CD4-positive, alpha-beta T cell treated with Interferon alpha-2 for 1 hour (primary cell): ENCODE results near the gene ZNF275.
A peak's percentile ranks its signal among the peaks of the same experiment; 100 is the strongest.
"Not testable (repeated sequence)": the region's sequence is repeated elsewhere in the genome, so short reads cannot be mapped to it uniquely, and the experiment has no call there.

Experiments
- DNase-seq, 2 donors: peaks; one replicate each; pipeline ENCODE4 v3.0.0-alpha.2; 2020 to 2022

The ZNF275 gene, protein sequence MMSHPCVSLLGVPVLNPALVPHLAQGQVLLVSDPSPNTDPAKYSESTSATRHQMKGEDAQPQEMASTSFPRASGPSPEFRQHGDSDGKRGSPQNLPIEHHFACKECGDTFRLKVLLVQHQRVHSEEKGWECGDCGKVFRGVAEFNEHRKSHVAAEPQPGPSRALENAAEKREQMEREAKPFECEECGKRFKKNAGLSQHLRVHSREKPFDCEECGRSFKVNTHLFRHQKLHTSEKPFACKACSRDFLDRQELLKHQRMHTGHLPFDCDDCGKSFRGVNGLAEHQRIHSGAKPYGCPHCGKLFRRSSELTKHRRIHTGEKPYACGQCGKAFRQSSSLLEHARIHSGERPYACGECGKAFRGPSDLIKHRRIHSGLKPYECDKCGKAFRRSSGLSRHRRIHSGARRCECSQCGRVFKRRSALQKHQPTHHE

DNA sequence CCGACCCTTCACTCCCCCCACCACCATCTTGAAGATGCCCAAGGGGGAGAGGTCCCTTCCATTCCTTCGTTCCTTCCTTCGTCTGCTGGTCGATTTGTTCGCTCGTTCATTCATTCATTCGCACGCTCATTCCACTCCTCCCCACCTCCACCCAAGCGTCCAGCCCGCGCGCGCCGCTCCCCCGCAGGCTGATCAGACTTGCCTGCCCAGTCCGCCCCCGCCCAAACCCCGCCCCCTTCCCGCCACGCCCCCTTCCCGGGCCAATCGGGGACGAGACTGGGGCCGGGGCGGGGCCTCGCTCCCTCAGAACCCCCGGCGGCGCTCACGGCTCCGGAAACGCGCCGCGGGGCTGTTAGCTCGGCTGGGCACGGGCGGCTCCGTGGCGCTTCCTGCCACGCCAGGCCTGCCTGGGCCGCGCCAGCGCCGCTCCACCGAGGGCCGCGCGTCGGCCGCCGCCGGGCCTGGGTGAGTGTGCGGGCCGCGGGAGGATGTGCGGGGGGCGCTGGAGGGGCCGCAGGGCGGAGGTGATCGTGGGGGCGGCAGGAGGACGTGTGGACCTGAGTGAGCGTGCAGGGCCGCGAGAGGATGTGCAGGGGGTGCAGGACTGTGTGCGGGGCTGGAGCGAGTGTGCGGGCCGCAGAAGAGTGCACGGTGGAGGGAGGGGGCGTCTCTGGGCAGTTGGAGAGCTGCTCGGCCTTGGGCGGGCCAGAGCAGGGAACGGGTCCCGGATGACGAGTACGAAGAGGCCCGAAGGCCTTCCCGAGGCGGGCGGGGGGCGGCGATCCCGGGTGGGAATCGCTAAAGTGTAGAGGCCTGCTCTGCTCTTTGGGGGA is at the start of gene ZNF275:
ZNF275 (plus strand) TSS at position 333 of the 833 bp plus-strand sequence. CDS start 2,527 bp downstream, outside the sequence.
- peak; percentile 83 to 88 for DNase-seq

DNA sequence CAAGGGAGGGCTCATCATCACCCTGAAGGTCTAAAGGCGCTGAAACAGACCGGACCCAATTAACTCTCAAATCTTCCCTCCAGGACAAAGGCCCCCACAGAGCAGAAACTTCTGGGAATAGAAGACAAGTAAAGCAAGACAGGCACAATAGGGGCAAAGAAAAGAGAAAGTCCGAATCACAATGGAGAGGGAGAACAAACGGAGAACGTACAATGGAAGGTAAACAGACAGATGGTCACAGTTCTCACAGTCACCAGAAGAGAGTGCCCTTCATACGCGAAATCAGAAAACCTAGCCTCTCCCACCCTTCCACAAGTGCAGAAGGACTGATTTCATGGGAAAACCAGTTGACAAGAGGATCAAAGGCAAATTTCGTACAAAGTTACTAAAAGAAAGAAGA is 48.3 kb upstream of the ZNF275 start:
- DNase-seq: not testable (repeated sequence)

DNA sequence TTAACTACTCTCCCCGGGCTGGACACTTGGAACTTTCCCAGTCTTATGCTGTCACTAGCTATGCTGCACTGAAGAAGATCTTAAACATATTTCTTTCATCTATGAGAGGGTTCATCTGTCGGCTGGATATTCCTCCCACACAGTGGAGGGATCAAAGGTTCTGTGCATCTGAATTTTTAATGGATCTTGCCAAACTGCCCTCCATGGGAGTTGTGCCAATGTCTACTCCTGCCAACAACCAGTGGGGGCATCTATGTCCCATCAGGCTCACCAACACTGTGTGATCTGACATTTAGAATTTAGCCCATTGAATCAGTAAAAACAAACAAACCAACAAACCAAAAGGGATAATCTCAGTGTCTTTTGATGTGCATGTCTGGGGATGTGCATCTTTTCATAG is 45.1 kb upstream of the ZNF275 start:
- DNase-seq: not testable (repeated sequence)

DNA sequence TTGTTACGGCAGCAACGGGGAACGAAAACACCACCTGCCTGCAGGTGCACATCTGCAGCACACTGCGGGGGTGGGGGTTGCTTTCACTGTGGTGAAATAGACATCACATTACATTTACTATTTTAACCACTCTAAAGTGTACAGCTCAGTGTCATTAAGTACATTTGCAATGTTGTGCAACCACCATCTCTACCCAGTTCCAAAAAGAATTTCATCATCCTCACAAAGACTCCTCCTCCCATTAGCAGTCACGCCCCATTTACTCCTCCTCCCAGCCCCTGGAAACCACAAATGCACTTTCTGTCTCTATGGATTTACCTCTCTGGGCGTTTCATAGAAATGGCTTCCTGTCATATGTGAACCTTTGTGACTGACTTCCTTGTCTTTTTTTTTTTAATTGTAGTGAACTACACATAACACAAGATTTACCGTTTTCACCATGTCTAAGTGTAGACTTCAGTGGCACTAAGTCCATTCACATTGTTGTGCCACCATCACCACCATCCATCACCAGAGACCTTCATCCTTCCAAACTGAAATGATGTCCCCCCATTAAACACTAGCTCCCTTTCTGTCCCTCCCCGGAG is 40.4 kb upstream of the ZNF275 start:
- DNase-seq: peak in 1 of 2 donors; percentile 3

DNA sequence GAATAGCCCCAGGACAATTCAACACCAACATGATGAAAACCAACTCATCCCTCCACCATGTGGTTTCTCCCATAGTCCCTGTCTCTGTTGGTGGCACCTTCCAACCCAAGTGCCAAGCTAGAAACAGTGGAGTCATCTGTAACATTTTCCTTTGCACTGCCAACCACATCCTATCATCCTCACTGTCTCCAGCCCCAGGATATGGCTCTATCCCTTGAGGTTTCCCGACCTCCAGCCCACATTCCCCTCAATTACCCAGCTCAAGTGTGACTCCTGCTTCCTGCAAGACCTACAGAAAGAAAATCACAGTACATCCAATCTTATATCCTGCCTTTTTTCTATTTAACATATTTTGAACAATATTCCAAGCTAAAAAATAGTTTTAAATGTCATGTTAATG is 36.6 kb upstream of the ZNF275 start:
- no peak for DNase-seq

DNA sequence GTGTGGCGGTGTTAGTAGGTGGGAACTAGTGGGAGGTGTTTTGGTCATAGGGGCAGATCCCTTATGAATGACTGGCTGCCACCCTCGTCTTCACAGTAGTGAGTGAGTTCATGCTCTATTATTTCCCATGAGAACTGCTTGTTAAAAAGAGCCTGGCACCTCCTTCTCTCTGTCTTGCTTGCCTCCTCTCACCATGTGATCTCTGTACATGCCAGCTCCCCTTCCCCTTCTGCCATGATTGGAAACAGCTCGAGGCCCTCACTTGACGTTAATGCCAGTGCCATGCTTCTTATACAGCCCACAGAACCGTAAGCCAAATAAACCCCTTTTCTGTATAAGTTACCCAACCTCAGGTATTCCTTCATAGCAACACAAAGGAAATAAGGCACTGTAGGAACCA is 34.1 kb upstream of the ZNF275 start:
- no peak for DNase-seq

DNA sequence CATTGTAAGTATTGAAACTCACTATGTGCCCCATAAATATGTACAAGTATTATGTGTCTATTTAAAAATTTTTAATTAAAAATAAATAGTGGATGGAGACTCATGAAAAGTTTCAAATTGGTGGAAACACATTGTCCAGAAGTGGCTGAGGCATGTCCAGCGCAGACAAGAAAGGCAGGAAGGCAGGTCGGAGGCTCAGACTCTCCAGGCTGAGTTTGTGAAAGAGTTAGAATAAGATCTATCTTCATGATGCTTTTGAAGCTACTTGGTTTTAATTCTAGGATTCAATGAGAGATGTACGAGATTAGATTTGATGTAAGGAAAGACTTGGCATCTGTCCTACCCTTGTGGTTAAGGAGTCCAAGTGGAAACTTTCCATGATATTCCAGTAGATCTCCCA is 32.2 kb upstream of the ZNF275 start:
- no peak for DNase-seq

DNA sequence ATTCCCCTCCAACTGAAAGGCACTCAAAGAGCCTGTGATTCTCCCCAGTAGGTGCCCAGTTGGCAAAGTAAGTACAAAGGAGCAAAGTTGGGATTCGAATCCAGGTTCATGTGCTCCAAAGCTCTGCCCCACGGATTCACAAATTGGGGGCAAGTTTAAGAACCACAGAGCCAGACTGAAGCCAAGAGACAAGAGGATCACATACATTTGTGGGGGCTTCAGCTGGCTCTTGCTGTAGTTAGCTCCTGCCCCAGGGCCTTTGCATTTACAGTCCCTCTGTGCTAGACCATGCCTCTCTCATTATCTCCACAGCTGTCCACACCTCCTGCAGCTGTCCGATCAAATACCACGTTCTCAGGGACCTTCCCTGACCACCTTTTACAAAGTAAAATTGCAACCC is 31.2 kb upstream of the ZNF275 start:
- DNase-seq: no peak

DNA sequence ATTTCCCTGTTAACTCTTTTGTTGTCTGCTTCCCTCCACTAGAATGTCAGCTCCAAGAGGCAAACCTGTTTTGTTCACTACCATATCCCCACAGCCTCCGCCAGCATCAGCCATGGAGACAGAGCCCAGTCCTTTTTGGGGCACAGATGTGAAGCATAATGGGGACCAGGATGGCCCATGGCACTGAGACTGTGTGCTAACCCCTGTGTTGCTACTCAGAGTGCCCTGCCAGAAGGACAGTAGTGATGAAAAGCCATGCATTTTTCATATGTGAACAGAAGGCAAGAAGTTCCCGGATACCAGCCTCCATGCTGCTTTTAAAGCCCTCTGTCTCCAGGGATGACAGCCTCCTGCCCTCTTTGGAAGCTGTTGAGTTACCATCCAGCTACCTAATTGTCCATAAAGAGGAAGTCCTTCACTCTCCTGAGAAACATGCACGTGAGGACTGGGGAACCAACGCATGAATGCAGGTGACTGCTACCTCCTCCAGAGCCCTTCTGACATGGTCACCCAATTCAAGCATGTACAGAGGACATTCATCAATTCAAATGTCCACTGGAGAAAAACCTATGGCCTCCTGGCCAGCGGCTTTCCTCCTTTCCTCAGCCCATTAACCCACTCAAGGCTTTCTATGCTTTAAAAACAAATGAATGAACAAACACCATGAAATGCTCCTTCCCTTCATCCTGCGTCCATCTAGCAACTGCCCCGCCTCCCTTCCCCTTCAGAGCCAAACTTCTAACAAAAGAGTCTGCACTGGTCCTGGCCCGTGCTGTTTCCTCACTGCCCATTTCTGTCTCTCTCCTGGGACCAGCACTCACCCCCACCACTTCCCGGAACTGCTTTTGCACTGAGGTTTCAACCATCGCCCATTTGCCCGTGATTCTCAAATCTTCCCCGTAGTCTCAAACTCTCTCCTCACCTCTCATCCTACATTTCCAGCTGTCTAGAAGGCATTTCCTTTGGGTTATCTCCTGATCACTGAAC is 30.4 kb upstream of the ZNF275 start:
- DNase-seq: no peak

DNA sequence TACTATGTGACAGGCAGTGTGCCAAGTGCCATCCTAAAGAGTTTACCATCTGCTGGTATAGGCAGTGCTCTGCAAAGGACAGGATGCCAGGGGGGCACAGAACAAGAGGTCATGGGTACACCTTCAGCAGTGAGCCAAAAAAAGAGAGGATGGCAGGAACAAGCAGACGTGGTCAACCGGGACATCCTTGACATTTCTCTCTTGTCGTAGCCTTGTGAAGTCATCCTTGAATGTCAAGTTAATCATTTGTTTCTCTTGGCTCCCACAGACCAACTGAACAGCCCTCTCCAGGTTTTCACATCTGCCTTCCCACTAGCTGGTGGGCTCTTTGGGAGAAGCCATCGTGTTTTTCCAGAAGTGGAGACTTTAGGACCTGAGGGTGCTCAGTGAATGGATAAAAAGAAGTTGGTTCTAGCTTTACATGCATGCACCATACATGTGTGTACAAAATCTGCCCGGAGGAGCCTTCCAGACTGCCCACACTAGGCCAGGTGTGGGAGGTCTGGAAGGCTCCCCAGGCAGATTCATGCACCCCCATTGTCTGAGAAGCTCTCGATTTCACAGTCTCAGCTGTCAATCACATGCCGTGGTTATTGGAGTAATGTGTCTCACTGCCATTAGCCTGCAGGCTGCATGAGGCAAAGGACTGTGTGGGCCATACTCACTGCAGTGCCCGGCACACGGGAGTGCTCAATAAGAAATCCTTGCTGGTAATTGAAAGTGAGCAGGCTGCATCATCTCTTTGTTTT is 28.8 kb upstream of the ZNF275 start:
- DNase-seq: no peak

DNA sequence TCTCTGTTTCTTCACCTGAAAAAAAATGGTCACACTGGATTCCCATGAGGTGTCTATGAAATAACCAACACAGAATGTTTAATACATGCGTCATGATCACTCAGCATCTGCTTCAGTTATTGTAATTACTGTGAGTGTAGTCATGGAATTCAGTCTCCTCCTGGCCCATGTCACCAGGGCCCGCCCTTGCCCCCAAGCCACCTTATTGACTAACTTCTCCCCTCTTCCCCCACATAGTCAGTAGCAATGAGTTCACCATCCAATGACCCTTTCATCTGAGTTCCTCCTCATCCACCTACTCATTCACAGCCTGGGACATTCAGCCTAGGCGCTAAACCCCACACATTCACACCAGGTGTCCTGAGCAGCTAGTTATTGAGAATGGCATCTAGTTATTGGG is 28.0 kb upstream of the ZNF275 start:
- no peak for DNase-seq

DNA sequence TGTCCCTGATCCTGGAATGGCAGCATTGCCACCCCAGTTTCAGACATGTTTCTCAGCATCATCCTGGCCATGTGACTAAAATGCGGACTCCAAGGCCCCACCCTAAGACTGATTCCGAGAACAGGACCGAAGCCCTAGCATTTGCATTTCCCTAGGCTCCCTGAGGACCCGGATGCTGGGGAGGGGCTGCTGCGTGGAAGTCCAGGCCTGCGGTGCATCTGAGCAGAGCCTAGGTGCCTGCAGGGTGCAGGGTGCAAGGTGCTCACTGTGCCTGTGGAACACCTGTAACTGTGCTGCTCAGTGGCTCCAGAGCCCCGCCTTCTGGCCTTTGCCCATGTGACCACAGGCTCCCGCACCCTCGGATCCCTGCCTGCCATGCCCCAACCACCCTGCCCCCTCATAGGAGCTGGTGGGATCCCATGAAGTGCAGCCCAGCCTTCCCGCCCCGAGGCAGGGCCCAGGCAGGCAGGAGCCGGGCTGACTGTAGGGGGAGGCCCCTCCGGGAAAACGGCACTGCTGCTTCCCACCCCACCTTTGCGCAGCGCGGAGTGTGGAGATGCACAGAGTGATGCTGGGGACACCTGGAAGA is 27.3 kb upstream of the ZNF275 start:
- no peak for DNase-seq

DNA sequence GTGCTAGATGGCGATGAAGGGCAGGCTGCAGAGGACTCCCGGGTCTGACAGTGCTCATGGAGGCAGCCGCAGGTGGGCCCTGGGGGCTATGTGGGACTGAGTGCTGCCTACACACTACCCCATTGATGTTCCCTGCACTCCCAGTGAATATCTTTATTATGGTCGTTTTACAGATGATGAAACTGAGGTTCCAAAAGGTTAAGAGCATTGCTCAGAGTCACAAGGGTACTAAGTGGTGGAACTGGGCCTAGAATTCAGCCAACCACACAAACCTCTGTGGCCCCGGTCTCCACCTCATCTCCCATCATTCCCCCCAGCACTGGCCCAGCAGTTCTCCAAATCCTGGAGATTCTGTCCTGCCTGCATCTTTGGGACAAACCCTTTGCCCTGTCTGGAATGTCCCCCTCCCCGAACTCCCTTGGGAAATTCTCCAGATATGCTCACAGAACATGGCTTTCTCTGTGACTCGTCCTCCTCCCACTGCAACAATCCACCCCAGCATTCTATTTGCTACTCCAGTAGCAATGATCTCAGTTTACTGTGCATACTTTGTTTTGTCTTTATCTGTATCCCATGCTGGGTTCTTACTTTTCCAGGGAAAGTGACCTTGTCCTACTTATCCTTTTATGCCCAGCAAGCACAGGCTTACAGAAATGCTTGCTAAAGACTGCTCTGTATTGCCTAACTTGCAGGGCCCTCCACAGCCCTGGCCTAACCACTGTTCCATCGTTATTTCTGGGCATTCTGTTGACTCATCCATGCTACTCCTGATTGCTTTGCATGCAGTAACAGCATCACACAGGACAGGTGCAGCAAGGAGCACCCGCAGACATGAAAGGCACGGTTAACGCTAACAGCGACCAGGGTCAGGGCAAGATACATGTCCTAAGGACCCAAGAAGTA is 26.4 kb upstream of the ZNF275 start:
- no peak for DNase-seq

DNA sequence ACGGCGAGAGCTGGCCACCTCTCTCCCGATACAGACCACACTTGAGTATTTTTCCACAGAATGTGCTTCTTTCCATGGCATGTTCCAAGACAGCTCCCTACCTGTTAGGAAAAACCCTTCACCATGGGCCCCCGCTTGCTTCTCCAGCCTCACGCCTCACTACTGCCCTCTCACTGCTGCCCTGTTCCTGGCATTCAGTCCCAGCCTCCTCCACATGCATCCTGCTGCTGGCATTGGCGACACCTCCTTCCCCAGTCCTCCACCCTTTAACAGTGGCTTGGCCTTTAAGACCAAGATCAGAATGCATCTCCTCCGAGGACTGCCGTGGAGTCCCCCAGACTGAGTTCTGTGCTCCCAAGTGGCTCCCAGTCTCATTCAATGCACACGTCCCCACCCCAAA is 23.1 kb upstream of the ZNF275 start:
- DNase-seq: no peak

DNA sequence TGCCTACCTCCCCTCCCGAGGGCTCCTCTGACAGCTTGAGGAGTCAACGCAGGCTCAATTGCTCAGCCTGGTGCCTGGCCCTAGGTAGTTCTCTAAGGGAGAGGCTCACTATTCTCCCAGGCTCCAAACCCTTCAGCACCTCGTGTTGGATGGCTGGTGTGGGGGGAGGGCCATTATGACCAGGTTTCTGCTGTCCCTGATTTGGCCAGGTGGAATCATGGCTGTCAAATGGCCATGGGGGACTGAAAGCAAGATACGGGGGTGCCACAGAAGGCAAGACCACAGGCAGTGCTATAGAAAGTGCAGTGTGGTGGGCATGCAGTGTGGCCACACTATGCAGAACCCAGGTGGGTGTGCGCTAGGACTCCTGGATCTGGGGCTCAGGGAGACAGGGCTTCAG is 21.9 kb upstream of the ZNF275 start:
- DNase-seq: no peak

DNA sequence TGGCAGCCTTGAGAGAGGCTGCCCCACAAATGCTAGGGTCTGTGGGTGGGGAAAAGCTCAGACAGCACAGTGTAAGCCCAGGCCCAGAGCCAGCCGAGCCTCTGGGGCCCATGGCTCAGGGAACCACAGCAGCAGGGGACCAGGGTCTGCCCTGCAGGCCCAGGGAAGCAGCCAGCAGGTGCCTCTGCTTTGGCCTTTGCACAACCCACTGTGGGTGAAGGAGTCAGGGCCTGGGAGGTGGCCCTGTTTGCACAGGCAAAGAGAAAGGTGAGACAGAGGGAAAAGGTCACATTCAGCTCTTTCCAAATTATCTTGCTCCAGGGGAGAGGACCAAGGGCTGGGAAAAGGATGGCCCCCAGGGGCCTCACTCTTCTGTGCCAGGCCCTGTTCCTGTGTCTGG is 21.1 kb upstream of the ZNF275 start:
- DNase-seq: no peak

DNA sequence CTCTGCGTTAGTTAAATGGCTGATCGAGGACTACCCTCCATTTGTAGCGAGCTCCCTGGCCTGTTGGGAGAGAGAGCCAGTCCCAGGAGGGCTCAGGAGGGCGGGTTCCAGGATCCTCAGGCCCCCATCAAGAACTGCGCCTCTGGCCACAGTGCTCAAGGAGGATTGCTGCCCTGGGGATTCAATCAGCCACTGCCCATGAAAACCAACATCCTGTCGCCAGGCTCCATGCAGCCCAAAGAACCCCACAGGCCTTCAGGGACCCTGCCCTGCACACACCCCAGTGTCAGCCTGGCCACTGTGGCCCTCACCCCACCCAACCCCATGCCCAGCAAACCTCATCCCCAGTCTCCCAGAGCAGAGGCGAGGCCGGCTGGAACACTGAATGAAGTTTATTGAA is 16.6 kb upstream of the ZNF275 start:
- no peak for DNase-seq

DNA sequence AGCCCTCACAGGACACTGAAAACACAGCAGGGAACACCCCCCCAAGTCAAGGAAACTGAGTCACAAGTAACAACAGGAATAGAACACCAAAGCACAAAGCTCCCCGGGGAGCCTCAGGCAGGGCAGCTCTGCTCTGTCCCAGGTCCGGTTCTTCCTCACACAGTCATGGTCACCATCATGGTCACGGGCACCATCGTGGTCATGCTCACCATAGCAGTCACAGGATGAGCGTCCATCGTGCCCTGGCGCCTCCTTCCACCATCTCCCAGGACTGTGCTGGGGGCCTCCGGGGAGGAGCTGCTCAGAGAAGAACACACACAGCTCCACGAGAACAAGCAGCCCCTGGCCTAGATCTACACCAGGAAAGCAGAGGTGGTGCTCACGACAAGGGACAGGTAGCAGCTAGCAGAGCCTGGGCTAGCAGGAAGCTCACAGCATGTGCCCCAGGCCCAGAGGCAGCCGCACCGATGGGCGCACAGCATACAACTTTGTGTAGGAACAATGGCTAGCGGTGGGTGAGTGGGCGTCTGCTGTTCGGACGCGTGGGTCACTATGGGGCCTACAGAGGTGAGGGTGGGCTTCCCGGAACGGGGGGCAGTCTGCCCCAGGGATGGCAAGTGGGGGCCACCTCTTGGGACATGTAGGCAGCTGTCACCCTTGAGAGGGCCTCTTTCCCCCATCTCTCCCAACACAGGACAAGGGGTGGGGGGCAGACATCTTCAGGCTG is 15.8 kb upstream of the ZNF275 start:
- no peak for DNase-seq

DNA sequence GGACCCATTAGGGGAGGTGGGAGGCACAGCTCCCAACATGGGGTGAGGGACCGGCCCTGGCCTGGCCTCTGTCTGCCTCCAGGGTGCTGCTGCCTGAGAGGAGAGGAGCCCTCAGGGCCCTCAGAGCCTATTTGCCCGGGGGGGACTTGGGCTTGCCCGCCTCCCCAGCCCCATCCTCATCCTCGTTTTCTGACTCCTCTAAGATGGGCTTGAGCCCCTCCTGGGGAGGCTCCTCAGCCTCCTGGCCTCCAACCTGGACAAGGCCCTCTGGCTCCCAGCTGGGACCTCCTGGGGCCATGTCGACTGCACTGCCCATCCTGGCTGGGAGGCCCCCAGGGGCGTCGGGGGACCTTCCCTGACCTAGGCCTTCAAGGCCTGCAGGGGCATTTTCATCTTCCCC is 15.1 kb upstream of the ZNF275 start:
- no peak for DNase-seq
